ENCODE results near the gene GABRP. TPM values are rescaled to one million over a fixed set of nuclear protein-coding genes. Genes with fewer than 3 reads are reported as not detected.
"Not testable (repeated sequence)": the region's sequence is repeated elsewhere in the genome, so short reads cannot be mapped to it uniquely, and the experiment has no call there.

The GABRP gene
- total RNA-seq, 1 donor from 2014 or later = not detected

DNA sequence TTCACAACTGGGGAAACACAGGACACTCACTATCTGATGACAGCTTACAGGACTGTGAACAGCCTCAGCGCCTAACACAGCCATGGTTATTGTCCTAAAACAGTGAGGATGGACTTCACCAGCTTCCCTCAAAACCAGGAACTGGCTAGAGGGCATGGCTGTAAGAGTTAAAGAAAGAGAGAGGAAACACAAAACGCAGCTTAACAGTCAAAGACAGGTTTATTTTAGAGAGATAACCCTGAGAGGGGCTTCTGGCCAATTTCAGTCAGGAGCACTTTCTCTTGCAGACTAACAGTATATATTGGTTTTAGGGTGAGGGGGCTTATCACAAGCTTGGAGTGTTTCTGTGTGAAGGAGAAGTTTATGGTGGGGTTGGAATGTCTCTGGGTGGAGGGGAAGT, 42.6 kb downstream of the GABRP start:
- Mint-ChIP-seq H3K4me1 (ENCODE audit: low read depth) (no peaks in the 10 kb centered on the region), H3K4me3 (ENCODE audit: low read depth) (no peak overlapping the region), H3K27me3 (ENCODE audit: low read depth) (no peaks in the 10 kb centered on the region), H3K9me3 (no peaks in the 10 kb centered on the region), H3K27ac (no peak overlapping the region), H3K36me3 (ENCODE audit: low read depth) (no peaks in the 10 kb centered on the region)
- no peak for DNase-seq (ENCODE audit: low spot score)
- intact Hi-C loops (cut with micrococcal nuclease) = no loop called here

- no peaks in the 10 kb centered on the region for H3K27me3 Mint-ChIP-seq (ENCODE audit: low read depth)
- H3K36me3 Mint-ChIP-seq (ENCODE audit: low read depth) = no peaks in the 10 kb centered on the region
- DNase-seq (ENCODE audit: low spot score) = no peak
- intact Hi-C loops (cut with micrococcal nuclease) = no loop called here
- no peak overlapping the region for H3K27ac Mint-ChIP-seq
- no peaks in the 10 kb centered on the region for H3K4me1 Mint-ChIP-seq (ENCODE audit: low read depth)
- peaks cover 11% of the 10 kb centered on the region for H3K9me3 Mint-ChIP-seq
- H3K4me3 Mint-ChIP-seq (ENCODE audit: low read depth) = no peak overlapping the region
These were observed 48.7 kb downstream of the GABRP start for GRCh38 chr5:170832241-170832640.

DNA sequence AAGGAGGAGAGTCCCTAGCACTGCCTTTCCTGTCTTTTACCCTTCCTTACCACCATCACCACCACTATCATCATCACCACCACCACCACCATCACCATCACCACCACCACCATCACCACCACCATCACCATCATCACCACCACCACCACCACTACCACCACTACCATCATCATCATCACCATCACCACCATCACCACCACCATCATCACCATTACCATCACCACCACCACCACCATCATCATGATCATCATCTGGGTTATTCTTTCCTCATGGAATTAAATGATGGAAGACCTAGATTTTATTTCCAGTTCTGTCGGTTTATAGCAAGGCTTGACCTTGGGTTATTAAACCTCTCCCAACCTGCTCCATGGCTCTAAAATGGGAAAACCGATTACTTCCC, 50.5 kb downstream of the GABRP start:
- H3K9me3 Mint-ChIP-seq = peaks cover 11% of the 10 kb centered on the region
- H3K4me3 Mint-ChIP-seq (ENCODE audit: low read depth); intact Hi-C loops (cut with micrococcal nuclease); DNase-seq (ENCODE audit: low spot score); H3K27ac Mint-ChIP-seq; H3K4me1 Mint-ChIP-seq (ENCODE audit: low read depth); H3K27me3 Mint-ChIP-seq (ENCODE audit: low read depth); H3K36me3 Mint-ChIP-seq (ENCODE audit: low read depth): not testable (repeated sequence)

GRCh38 chr5:170836226-170836625, 52.7 kb downstream of the GABRP start:
- H3K4me3 Mint-ChIP-seq (ENCODE audit: low read depth) = no peak overlapping the region
- no peak overlapping the region for H3K27ac Mint-ChIP-seq
- H3K27me3 Mint-ChIP-seq (ENCODE audit: low read depth) = no peaks in the 10 kb centered on the region
- no peaks in the 10 kb centered on the region for H3K36me3 Mint-ChIP-seq (ENCODE audit: low read depth)
- DNase-seq (ENCODE audit: low spot score) = no peak
- H3K9me3 Mint-ChIP-seq = peaks cover 11% of the 10 kb centered on the region
- intact Hi-C loops (cut with micrococcal nuclease) = no loop called here
- no peaks in the 10 kb centered on the region for H3K4me1 Mint-ChIP-seq (ENCODE audit: low read depth)

DNA sequence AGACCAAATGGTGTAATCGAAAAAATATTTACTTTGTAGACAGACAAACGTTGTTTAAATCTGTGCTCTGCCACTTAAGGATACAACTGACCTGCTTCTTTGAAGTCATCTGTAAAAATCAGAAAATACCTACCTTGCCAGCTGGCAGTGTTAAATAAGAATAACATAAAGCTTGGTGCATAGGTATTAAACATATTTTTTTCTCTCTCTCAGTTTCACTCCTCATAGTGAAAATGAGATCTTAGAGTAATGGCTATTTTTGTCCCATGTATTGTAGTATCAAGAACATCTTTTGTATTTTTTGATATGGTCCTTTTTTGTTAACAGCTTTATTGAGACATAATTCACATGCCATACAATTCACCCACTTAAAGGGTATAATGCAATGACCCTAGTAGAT, 60.3 kb downstream of the GABRP start:
- Mint-ChIP-seq H3K27me3 (ENCODE audit: low read depth) (no peaks in the 10 kb centered on the region), H3K4me3 (ENCODE audit: low read depth) (no peak overlapping the region), H3K36me3 (ENCODE audit: low read depth) (no peaks in the 10 kb centered on the region), H3K27ac (no peak overlapping the region), H3K9me3 (no peaks in the 10 kb centered on the region), H3K4me1 (ENCODE audit: low read depth) (no peaks in the 10 kb centered on the region)
- DNase-seq (ENCODE audit: low spot score) = no peak
- intact Hi-C loops (cut with micrococcal nuclease) = no loop called here

GRCh38 chr5:170844651-170845050, 61.1 kb downstream of the GABRP start:
- Mint-ChIP-seq H3K9me3 (no peaks in the 10 kb centered on the region), H3K4me3 (ENCODE audit: low read depth) (no peak overlapping the region), H3K27me3 (ENCODE audit: low read depth) (no peaks in the 10 kb centered on the region), H3K36me3 (ENCODE audit: low read depth) (no peaks in the 10 kb centered on the region), H3K27ac (no peak overlapping the region), H3K4me1 (ENCODE audit: low read depth) (no peaks in the 10 kb centered on the region)
- intact Hi-C loops (cut with micrococcal nuclease) = no loop called here
- DNase-seq (ENCODE audit: low spot score) = no peak

DNA sequence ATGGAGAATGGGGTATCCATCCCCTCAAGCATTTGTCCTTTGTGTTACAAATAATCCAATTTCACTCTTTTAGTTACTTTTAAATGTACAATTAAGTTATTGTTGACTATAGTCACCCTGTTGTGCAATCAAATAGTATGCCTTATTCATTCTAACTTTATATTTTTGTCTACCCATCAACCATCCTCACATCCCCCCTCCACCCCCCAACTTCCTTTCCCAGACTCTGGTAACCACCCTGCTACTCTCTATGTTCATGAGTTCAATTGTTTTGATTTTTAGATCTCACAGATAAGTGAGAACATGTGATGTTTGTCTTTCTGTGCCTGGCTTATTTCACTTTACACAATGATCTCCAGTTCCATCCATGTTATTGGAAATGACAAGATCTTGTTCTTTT, 62.9 kb downstream of the GABRP start:
- Mint-ChIP-seq H3K4me1 (ENCODE audit: low read depth) (no peaks in the 10 kb centered on the region), H3K27ac (no peak overlapping the region), H3K9me3 (no peaks in the 10 kb centered on the region), H3K27me3 (ENCODE audit: low read depth) (no peaks in the 10 kb centered on the region), H3K36me3 (ENCODE audit: low read depth) (no peaks in the 10 kb centered on the region), H3K4me3 (ENCODE audit: low read depth) (no peak overlapping the region)
- intact Hi-C loops (cut with micrococcal nuclease) = no loop called here
- DNase-seq (ENCODE audit: low spot score) = no peak

DNA sequence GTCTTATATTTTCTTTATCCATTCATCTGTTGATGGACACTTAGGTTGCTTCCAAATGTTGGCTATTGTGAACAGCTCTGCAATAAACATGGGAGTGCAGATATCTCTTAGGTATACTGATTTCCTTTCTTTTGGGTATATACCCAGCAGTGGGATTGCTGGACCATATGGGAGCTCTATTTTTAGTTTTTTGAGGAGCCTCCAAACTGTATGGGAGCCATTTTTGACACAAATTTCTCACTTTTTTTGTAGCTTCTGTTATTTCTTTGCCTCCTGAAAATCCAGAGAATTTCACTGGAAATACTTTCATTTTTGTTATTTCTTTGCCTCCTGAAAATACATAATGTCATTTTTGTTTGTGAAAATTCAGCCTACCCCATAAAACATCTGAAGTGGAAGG, 63.3 kb downstream of the GABRP start:
- Mint-ChIP-seq H3K36me3 (ENCODE audit: low read depth) (no peaks in the 10 kb centered on the region), H3K9me3 (no peaks in the 10 kb centered on the region), H3K4me1 (ENCODE audit: low read depth) (no peaks in the 10 kb centered on the region), H3K27ac (no peak overlapping the region), H3K4me3 (ENCODE audit: low read depth) (no peak overlapping the region), H3K27me3 (ENCODE audit: low read depth) (no peaks in the 10 kb centered on the region)
- intact Hi-C loops (cut with micrococcal nuclease) = no loop called here
- DNase-seq (ENCODE audit: low spot score) = no peak

GRCh38 chr5:170848033-170848432, 64.5 kb downstream of the GABRP start:
- Mint-ChIP-seq H3K4me1 (ENCODE audit: low read depth) (no peaks in the 10 kb centered on the region), H3K27ac (no peak overlapping the region), H3K36me3 (ENCODE audit: low read depth) (no peaks in the 10 kb centered on the region), H3K9me3 (no peaks in the 10 kb centered on the region), H3K4me3 (ENCODE audit: low read depth) (no peak overlapping the region), H3K27me3 (ENCODE audit: low read depth) (no peaks in the 10 kb centered on the region)
- intact Hi-C loops (cut with micrococcal nuclease) = no loop called here
- no peak for DNase-seq (ENCODE audit: low spot score)

- intact Hi-C loops (cut with micrococcal nuclease) = no loop called here
- no peak overlapping the region for H3K27ac Mint-ChIP-seq
- H3K36me3 Mint-ChIP-seq (ENCODE audit: low read depth) = no peaks in the 10 kb centered on the region
- no peaks in the 10 kb centered on the region for H3K27me3 Mint-ChIP-seq (ENCODE audit: low read depth)
- no peak overlapping the region for H3K4me3 Mint-ChIP-seq (ENCODE audit: low read depth)
- H3K9me3 Mint-ChIP-seq = no peaks in the 10 kb centered on the region
- no peaks in the 10 kb centered on the region for H3K4me1 Mint-ChIP-seq (ENCODE audit: low read depth)
- no peak for DNase-seq (ENCODE audit: low spot score)
These were observed 65.8 kb downstream of the GABRP start for GRCh38 chr5:170849374-170849773.

DNA sequence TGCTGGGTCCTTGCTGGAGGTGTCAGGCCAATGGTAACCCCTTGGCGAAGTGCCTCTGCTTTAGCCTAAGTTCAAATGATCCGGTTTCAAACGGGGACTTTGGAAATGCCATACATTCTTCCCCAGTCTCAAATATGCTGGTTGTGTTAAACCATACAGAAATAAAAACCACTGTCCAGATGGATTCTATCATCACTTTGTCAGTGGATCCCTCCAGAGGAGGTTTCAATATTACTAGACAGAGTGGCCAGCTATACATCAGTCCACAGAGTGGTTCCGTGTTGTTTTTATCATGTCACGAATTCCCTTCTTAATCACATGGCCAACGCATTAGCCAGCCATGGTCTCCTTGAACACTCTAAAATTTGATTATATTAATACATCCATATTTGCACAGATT, 71.0 kb downstream of the GABRP start:
- no peak overlapping the region for H3K4me3 Mint-ChIP-seq (ENCODE audit: low read depth)
- no peak overlapping the region for H3K27ac Mint-ChIP-seq
- peaks cover 10% of the 10 kb centered on the region for H3K9me3 Mint-ChIP-seq
- DNase-seq (ENCODE audit: low spot score) = no peak
- no peaks in the 10 kb centered on the region for H3K4me1 Mint-ChIP-seq (ENCODE audit: low read depth)
- intact Hi-C loops (cut with micrococcal nuclease) = no loop called here
- H3K27me3 Mint-ChIP-seq (ENCODE audit: low read depth) = no peaks in the 10 kb centered on the region
- H3K36me3 Mint-ChIP-seq (ENCODE audit: low read depth) = no peaks in the 10 kb centered on the region

DNA sequence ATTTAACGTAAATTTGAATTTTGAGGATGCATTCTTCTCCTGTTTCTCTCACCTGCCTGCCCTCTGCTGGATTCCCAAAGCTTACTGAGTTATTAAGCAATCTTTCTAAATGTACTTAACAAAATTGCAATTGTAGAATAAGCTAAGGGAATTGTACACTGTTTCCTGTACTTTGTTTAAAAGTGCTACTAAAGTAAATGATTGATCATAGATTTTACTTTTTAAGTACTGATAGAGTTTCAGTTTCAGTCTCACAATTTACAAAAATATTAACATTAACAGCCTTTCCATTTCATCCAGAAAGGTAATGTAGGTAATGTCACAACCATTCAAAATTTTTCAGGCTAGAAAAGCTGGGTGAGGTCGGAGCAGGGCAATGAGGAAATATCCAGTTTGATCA, 73.5 kb downstream of the GABRP start:
- H3K4me1 Mint-ChIP-seq (ENCODE audit: low read depth) = peaks cover 3% of the 10 kb centered on the region
- intact Hi-C loops (cut with micrococcal nuclease) = no loop called here
- no peak overlapping the region for H3K4me3 Mint-ChIP-seq (ENCODE audit: low read depth)
- peaks cover 12% of the 10 kb centered on the region for H3K36me3 Mint-ChIP-seq (ENCODE audit: low read depth)
- H3K27me3 Mint-ChIP-seq (ENCODE audit: low read depth) = peaks cover 12% of the 10 kb centered on the region
- no peak for DNase-seq (ENCODE audit: low spot score)
- H3K9me3 Mint-ChIP-seq = peaks cover 23% of the 10 kb centered on the region
- H3K27ac Mint-ChIP-seq = no peak overlapping the region

DNA sequence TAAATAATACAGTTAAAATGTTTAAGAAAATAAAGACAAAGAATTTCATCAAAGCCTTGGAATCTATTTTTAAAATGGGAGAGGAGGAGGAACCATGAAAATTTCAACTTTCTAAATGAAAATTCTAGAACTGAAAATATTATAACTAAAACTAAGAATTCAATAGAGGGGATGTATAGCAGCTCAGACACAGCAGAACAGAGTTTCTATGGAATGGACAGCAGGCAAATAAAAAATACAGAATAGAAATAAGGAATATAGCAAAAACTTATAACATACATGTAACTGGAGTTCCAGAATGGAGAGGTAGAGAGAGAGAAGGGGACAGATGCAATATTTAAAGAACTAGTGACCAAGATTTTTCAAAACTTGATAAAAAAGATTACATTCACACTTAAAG, 76.9 kb downstream of the GABRP start:
- Mint-ChIP-seq H3K27ac (no peak overlapping the region), H3K36me3 (ENCODE audit: low read depth) (peaks cover 12% of the 10 kb centered on the region), H3K27me3 (ENCODE audit: low read depth) (peaks cover 28% of the 10 kb centered on the region), H3K9me3 (peaks cover 27% of the 10 kb centered on the region), H3K4me1 (ENCODE audit: low read depth) (peaks cover 3% of the 10 kb centered on the region), H3K4me3 (ENCODE audit: low read depth) (no peak overlapping the region)
- DNase-seq (ENCODE audit: low spot score) = no peak
- intact Hi-C loops (cut with micrococcal nuclease) = no loop called here
